ENCODE data around the gene RAD51C.

- no peak for TF ChIP-seq EZH2phosphoT487 (IDR thresholded peaks at IDR 0.05; ENCODE audit: borderline replicate concordance, low read depth, low read length)
- TF ChIP-seq, protein P1, sequence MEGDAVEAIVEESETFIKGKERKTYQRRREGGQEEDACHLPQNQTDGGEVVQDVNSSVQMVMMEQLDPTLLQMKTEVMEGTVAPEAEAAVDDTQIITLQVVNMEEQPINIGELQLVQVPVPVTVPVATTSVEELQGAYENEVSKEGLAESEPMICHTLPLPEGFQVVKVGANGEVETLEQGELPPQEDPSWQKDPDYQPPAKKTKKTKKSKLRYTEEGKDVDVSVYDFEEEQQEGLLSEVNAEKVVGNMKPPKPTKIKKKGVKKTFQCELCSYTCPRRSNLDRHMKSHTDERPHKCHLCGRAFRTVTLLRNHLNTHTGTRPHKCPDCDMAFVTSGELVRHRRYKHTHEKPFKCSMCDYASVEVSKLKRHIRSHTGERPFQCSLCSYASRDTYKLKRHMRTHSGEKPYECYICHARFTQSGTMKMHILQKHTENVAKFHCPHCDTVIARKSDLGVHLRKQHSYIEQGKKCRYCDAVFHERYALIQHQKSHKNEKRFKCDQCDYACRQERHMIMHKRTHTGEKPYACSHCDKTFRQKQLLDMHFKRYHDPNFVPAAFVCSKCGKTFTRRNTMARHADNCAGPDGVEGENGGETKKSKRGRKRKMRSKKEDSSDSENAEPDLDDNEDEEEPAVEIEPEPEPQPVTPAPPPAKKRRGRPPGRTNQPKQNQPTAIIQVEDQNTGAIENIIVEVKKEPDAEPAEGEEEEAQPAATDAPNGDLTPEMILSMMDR (conservative IDR thresholded peaks at IDR 0.05; ENCODE audit: low read length): no peak
Measured at GRCh38 chr17:58693208-58693607, 806 bp downstream of the RAD51C start.

All from OCI-LY7 (cell line).